IMR-90 (cell line): ENCODE data around the gene PSMG4. TPM values are rescaled to one million over a fixed set of nuclear protein-coding genes. Genes with fewer than 3 reads are reported as not detected.

ENCODE experiments used
- ATAC-seq: fragments of 200-7000 bp; cut with Tn5 transposase; 2 replicates; pipeline ENCODE4 v1.9.1; 2020; ENCODE audit warnings: low read depth, mild to moderate bottlenecking, moderate library complexity
- BruUV-seq: library from RNA; stranded (reverse); fragments of 400-500 nt; replicated peaks from 2 replicates; lab custom pipeline; 2021; lab: Mats Ljungman, UMichigan
- CTCF ChIA-PET: fragments of 300-600 bp; formaldehyde crosslinking; extraction: SDS; loops from one replicate; lab custom pipeline; 2021; ENCODE audit warnings: antibody characterized with exemption; lab: Yijun Ruan, JAX
- POLR2A ChIA-PET: fragments of 300-600 bp; sonication (Branson Sonifier 250); formaldehyde crosslinking; loops from one replicate; lab custom pipeline; 2022; ENCODE audit warnings: antibody characterized with exemption; ENCODE audit not compliant: unreplicated experiment; lab: Charles Lee
- DNase-seq: peaks from one replicate; pipeline ENCODE4 v3.0.0; 2013
- H2AFZ ChIP-seq: replicated peaks from 2 replicates; pipeline ENCODE3; 2013; ENCODE audit warnings: low read length, mild to moderate bottlenecking; ENCODE audit not compliant: poor library complexity
- H2AK5ac ChIP-seq: 2 replicates; pipeline ENCODE4 v1.6.1; 2013; ENCODE audit warnings: low read depth, low read length, inconsistent platforms
- H2AK9ac ChIP-seq: replicated peaks from 2 replicates; pipeline ENCODE3; 2013; ENCODE audit warnings: mild to moderate bottlenecking, low read depth, low read length, moderate library complexity; ENCODE audit not compliant: poor library complexity
- H2BK120ac ChIP-seq: 2 replicates; pipeline ENCODE4 v1.6.1; 2013; ENCODE audit warnings: low read depth, low read length, inconsistent platforms
- H2BK15ac ChIP-seq: 3 replicates; pipeline ENCODE4 v1.6.1; 2013; ENCODE audit warnings: low read depth, low read length, inconsistent platforms
- H2BK20ac ChIP-seq: 2 replicates; pipeline ENCODE4 v1.6.1; 2013; ENCODE audit warnings: low read depth, mild to moderate bottlenecking, inconsistent platforms, low read length, moderate library complexity
- H2BK5ac ChIP-seq: 2 replicates; pipeline ENCODE4 v1.6.1; 2013; ENCODE audit warnings: mild to moderate bottlenecking, low read depth, low read length, inconsistent platforms; ENCODE audit not compliant: poor library complexity, severe bottlenecking
- H3K14ac ChIP-seq: replicated peaks from 2 replicates; pipeline ENCODE4 v1.6.1; 2013; ENCODE audit warnings: low read depth, low read length, inconsistent platforms
- H3K18ac ChIP-seq: 2 replicates; pipeline ENCODE4 v1.6.1; 2013; ENCODE audit warnings: low read depth, low read length, control low read depth
- H3K23ac ChIP-seq: 2 replicates; pipeline ENCODE4 v1.6.1; 2013; ENCODE audit warnings: low read depth, low read length, inconsistent platforms
- H3K27ac ChIP-seq: 2 replicates; pipeline ENCODE4 v1.5.1; 2013; ENCODE audit warnings: mild to moderate bottlenecking, control low read depth, low read length; ENCODE audit not compliant: insufficient read depth
- H3K27me3 ChIP-seq: 2 replicates; pipeline ENCODE4 v1.6.1; 2013; ENCODE audit warnings: low read length; ENCODE audit not compliant: control insufficient read depth, insufficient read depth
- H3K36me3 ChIP-seq: 2 replicates; pipeline ENCODE4 v1.6.1; 2013; ENCODE audit warnings: low read length, mixed read lengths; ENCODE audit not compliant: control insufficient read depth, insufficient read depth
- H3K4ac ChIP-seq: 2 replicates; pipeline ENCODE4 v1.6.1; 2013; ENCODE audit warnings: low read depth, low read length, inconsistent platforms
- H3K4me1 ChIP-seq: 2 replicates; pipeline ENCODE4 v1.6.1; 2013; ENCODE audit warnings: low read length, mixed read lengths; ENCODE audit not compliant: control insufficient read depth, insufficient read depth
- H3K4me2 ChIP-seq: 2 replicates; pipeline ENCODE4 v1.6.1; 2013; ENCODE audit warnings: low read depth, mild to moderate bottlenecking, control low read depth, low read length, moderate library complexity
- H3K4me3 ChIP-seq: 2 replicates; pipeline ENCODE4 v1.5.1; 2013; ENCODE audit warnings: low read depth, mild to moderate bottlenecking, control low read depth, low read length, moderate library complexity; ENCODE audit not compliant: insufficient read depth
- H3K56ac ChIP-seq: 2 replicates; pipeline ENCODE4 v1.6.1; 2013; ENCODE audit warnings: low read length, inconsistent platforms; ENCODE audit not compliant: insufficient read depth; ENCODE audit errors: extremely low read depth
- H3K79me1 ChIP-seq, 2 experiments: 2 replicates each; pipeline ENCODE4 v1.6.1; 2013; ENCODE audit warnings: low read length in 2 of 2, inconsistent platforms in 1 of 2, low read depth in 1 of 2
- H3K9ac ChIP-seq: 2 replicates; pipeline ENCODE4 v1.6.1; 2013; ENCODE audit warnings: low read depth, low read length, control low read depth
- H3K9me1 ChIP-seq: 2 replicates; pipeline ENCODE4 v1.6.1; 2013; ENCODE audit warnings: low read length, inconsistent platforms; ENCODE audit not compliant: insufficient read depth
- H3K9me3 ChIP-seq: 2 replicates; pipeline ENCODE4 v1.6.1; 2013; ENCODE audit warnings: low read length; ENCODE audit not compliant: control insufficient read depth, insufficient read depth
- H4K20me1 ChIP-seq: 2 replicates; pipeline ENCODE4 v1.6.1; 2013; ENCODE audit warnings: low read length, inconsistent platforms; ENCODE audit not compliant: insufficient read depth
- H4K5ac ChIP-seq: 2 replicates; pipeline ENCODE4 v1.6.1; 2013; ENCODE audit warnings: mild to moderate bottlenecking, low read depth, low read length, control low read depth
- H4K8ac ChIP-seq, 2 experiments: 2 replicates each; pipeline ENCODE4 v1.6.1; 2013; ENCODE audit warnings: low read depth in 2 of 2, low read length in 2 of 2, control low read depth in 1 of 2, inconsistent platforms in 1 of 2
- H4K91ac ChIP-seq: 2 replicates; pipeline ENCODE4 v1.6.1; 2013; ENCODE audit warnings: low read depth, low read length, inconsistent platforms; ENCODE audit not compliant: insufficient read depth
- CHD1 ChIP-seq: IDR thresholded peaks from 2 replicates; pipeline ENCODE4 v1.6.1; 2012; ENCODE audit warnings: low read depth, low read length, improper control_type of control experiment
- FOS ChIP-seq: fragments of 150-350 bp; IDR thresholded peaks from 2 replicates; pipeline ENCODE4 v1.6.1; 2016; ENCODE audit warnings: low read depth, low read length
- MAFK ChIP-seq: IDR thresholded peaks from 2 replicates; pipeline ENCODE4 v1.6.1; 2012; ENCODE audit warnings: low read depth, low read length, improper control_type of control experiment
- MAZ ChIP-seq: IDR thresholded peaks from 2 replicates; pipeline ENCODE4 v1.6.1; 2012; ENCODE audit warnings: low read depth, mild to moderate bottlenecking, low read length, improper control_type of control experiment, moderate library complexity, borderline replicate concordance
- MXI1 ChIP-seq: IDR thresholded peaks from 2 replicates; pipeline ENCODE4 v1.6.1; 2012; ENCODE audit warnings: low read depth, mild to moderate bottlenecking, low read length, moderate library complexity, borderline replicate concordance
- NFE2L2 ChIP-seq: fragments of 150-350 bp; IDR thresholded peaks from 2 replicates; pipeline ENCODE4 v1.6.1; 2016; ENCODE audit warnings: low read depth, mild to moderate bottlenecking, low read length
- RAD21 ChIP-seq: IDR thresholded peaks from 2 replicates; pipeline ENCODE4 v1.6.1; 2012; ENCODE audit warnings: low read length, improper control_type of control experiment
- RFX5 ChIP-seq: IDR thresholded peaks from 2 replicates; pipeline ENCODE4 v1.8.0; 2012; ENCODE audit warnings: low read depth, mild to moderate bottlenecking, low read length, moderate library complexity
- SMC3 ChIP-seq: fragments of 150-350 bp; IDR thresholded peaks from 2 replicates; pipeline ENCODE4 v1.6.1; 2016; ENCODE audit warnings: low read depth, mild to moderate bottlenecking, antibody characterized with exemption, low read length, moderate library complexity
- WGBS, 2 experiments: methylation state at CpG; one replicate each; pipeline versions ENCODE4 v1.1.5 to v1.1.7; 2013; ENCODE audit warnings: missing lambda C conversion rate in 2 of 2; ENCODE audit not compliant: insufficient read length in 1 of 2; ENCODE audit errors: extremely low coverage in 2 of 2; 5-methylcytosine and 5-hydroxymethylcytosine counted together
- dilution Hi-C: fragments of 300-500 bp; cut with HindIII; formaldehyde crosslinking; loops from one replicate; pipeline ENCODE4 v1.14.3; 2018; ENCODE audit warnings: low sequenced_read_pairs; ENCODE audit not compliant: unreplicated experiment
- in situ Hi-C: fragments of 300-500 bp; cut with MboI; formaldehyde crosslinking; loops from 3 replicates; pipeline ENCODE4 v1.14.3; 2019; ENCODE audit warnings: low sequenced_read_pairs, inconsistent platforms, mixed read lengths
- intact Hi-C: fragments of 100-400 bp; cut with micrococcal nuclease; formaldehyde crosslinking; loops from 2 replicates; pipeline ENCODE4 v1.10.0; 2022
- polyA plus RNA-seq, 3 experiments: library from polyadenylated mRNA; depleted of rRNA; stranded (reverse); fragments of >200 nt; gene quantifications; 2 replicates each; pipeline ENCODE4 v1.2.3, GENCODE V29; 2012; ENCODE audit warnings: low replicate concordance in 1 of 3
- total RNA-seq: library from RNA; depleted of rRNA; stranded (reverse); fragments of >200 nt; gene quantifications from 2 replicates; pipeline ENCODE4 v1.2.3, GENCODE V29; 2012
- TF ChIP-seq, protein P1 (sequence below): conservative IDR thresholded peaks from 2 replicates; pipeline ENCODE4 v1.5.1; 2012; ENCODE audit warnings: mild to moderate bottlenecking, low read depth, low read length, improper control_type of control experiment
- TF ChIP-seq, protein P2 (sequence below): fragments of 150-350 bp; IDR thresholded peaks from 2 replicates; pipeline ENCODE4 v1.6.1; 2016; ENCODE audit warnings: low read depth, mild to moderate bottlenecking, low read length, moderate library complexity, borderline replicate concordance

PSMG4 gene
- total and polyA plus RNA-seq, 2 of the 4 experiments (the other 2 are of a cell fraction) = 5.6 to 13.4 TPM

DNA sequence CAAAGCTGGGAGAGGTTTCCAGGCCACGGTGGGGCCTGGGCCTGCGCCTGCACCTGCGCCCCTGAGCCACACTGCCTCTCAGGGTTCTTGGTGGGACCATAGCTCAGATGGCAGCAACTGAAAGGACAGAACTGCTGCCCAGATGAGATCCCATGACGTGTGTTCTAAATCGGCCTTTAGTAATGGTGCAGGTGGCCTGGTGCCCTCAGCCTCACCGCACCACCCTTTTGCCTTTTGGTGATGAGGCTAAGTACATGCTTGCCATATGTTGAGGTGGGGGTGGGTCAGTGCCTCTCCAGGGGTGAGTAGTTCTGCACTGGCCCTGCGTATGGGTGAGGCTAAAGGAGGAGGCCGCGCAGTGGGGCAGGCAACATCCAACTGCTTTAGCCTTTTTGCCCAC lies 7.4 kb downstream of the PSMG4 start:
- no peak overlapping the region for H4K91ac ChIP-seq
- H3K9me1 ChIP-seq = peaks cover 7% of the 10 kb centered on the region; the same call in 1 of the 2 replicates
- no peak overlapping the region for H3K18ac ChIP-seq
- no peak overlapping the region for H2BK15ac ChIP-seq
- H4K20me1 ChIP-seq = peaks cover 24% of the 10 kb centered on the region
- no peak overlapping the region for H2BK5ac ChIP-seq
- H3K4ac ChIP-seq = no peak overlapping the region
- no peak overlapping the region for H2AK5ac ChIP-seq
- ATAC-seq (no peak), DNase-seq (no peak)
- no peak overlapping the region for H3K23ac ChIP-seq
- POLR2A ChIA-PET = no interaction called here
- H3K4me1 ChIP-seq = peaks cover 8% of the 10 kb centered on the region; the same call in 1 of the 2 replicates
- dilution Hi-C loops (no loop called here), intact Hi-C loops (no loop called here), in situ Hi-C loops (no loop called here)
- no peak overlapping the region for H3K4me3 ChIP-seq
- TF ChIP-seq MXI1 (no peak), RAD21 (no peak), RFX5 (no peak), MAZ (no peak), MAFK (no peak), FOS (no peak), CHD1 (no peak), NFE2L2 (no peak), SMC3 (no peak)
- TF ChIP-seq, protein P1, sequence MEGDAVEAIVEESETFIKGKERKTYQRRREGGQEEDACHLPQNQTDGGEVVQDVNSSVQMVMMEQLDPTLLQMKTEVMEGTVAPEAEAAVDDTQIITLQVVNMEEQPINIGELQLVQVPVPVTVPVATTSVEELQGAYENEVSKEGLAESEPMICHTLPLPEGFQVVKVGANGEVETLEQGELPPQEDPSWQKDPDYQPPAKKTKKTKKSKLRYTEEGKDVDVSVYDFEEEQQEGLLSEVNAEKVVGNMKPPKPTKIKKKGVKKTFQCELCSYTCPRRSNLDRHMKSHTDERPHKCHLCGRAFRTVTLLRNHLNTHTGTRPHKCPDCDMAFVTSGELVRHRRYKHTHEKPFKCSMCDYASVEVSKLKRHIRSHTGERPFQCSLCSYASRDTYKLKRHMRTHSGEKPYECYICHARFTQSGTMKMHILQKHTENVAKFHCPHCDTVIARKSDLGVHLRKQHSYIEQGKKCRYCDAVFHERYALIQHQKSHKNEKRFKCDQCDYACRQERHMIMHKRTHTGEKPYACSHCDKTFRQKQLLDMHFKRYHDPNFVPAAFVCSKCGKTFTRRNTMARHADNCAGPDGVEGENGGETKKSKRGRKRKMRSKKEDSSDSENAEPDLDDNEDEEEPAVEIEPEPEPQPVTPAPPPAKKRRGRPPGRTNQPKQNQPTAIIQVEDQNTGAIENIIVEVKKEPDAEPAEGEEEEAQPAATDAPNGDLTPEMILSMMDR = no peak
- TF ChIP-seq, protein P2, sequence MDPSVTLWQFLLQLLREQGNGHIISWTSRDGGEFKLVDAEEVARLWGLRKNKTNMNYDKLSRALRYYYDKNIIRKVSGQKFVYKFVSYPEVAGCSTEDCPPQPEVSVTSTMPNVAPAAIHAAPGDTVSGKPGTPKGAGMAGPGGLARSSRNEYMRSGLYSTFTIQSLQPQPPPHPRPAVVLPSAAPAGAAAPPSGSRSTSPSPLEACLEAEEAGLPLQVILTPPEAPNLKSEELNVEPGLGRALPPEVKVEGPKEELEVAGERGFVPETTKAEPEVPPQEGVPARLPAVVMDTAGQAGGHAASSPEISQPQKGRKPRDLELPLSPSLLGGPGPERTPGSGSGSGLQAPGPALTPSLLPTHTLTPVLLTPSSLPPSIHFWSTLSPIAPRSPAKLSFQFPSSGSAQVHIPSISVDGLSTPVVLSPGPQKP = no peak
- no peaks in the 10 kb centered on the region for H3K27me3 ChIP-seq
- H2BK120ac ChIP-seq = no peak overlapping the region
- peaks cover 45 to 70% of the 10 kb centered on the region in 2 experiments for H3K79me1 ChIP-seq
- no peak overlapping the region for H2AFZ ChIP-seq
- no CpG with 5 or more reads among the region's 9 CpGs for WGBS, 2 experiments
- no peak overlapping the region for H4K5ac ChIP-seq
- no peak overlapping the region for H2AK9ac ChIP-seq
- CTCF ChIA-PET = interaction anchor here (1.8 kb wide), 1 partner anchor 15 kb away, joined by 7 read pairs; no protein-coding TSS in a partner anchor
- H3K9ac ChIP-seq = no peak overlapping the region
- no peak overlapping the region for H2BK20ac ChIP-seq
- no peak overlapping the region for H3K14ac ChIP-seq
- no TSS peak for BruUV-seq
- H3K36me3 ChIP-seq = peaks cover 26% of the 10 kb centered on the region
- H4K8ac ChIP-seq = no peak overlapping the region
- H3K9me3 ChIP-seq = no peaks in the 10 kb centered on the region
- no peak overlapping the region for H3K27ac ChIP-seq
- H3K4me2 ChIP-seq = no peak overlapping the region
- no peak overlapping the region for H3K56ac ChIP-seq
